Naive thymus-derived CD4-positive, alpha-beta T cell (primary cell): ENCODE data around the gene CHD2. TPM values are rescaled to one million over a fixed set of nuclear protein-coding genes. Genes with fewer than 3 reads are reported as not detected.

Source experiments
- ATAC-seq: fragments of 150-1000 bp; cut with Tn5 transposase; 2 replicates; pipeline ENCODE4 v1.10.0; 2021; ENCODE audit warnings: mild to moderate bottlenecking, moderate library complexity
- CTCF ChIA-PET: fragments of 350-600 bp; sonication (Branson Sonifier 250); formaldehyde crosslinking; loops from one replicate; lab custom pipeline; 2021; ENCODE audit warnings: antibody characterized with exemption; lab: Charles Lee
- POLR2A ChIA-PET: fragments of 350-600 bp; sonication (Branson Sonifier 250); formaldehyde crosslinking; loops from one replicate; lab custom pipeline; 2021; ENCODE audit warnings: antibody characterized with exemption, inconsistent platforms; lab: Charles Lee
- DNase-seq, 9 donors: peaks; one replicate each; pipeline versions ENCODE4 v3.0.0 to v3.0.0-alpha.2; 2020 to 2022; ENCODE audit warnings: mixed read lengths in 1 of 9
- H3K27ac ChIP-seq: one replicate; pipeline ENCODE4 v1.7.0; 2013; ENCODE audit warnings: mild to moderate bottlenecking, low read depth, low read length, moderate library complexity
- H3K27me3 ChIP-seq, 2 donors: one replicate each; pipeline ENCODE4 v1.7.0; 2013; ENCODE audit warnings: low read length in 2 of 2, mild to moderate bottlenecking in 2 of 2, moderate library complexity in 2 of 2; ENCODE audit not compliant: control insufficient read depth in 2 of 2, insufficient read depth in 2 of 2
- H3K36me3 ChIP-seq, 3 experiments: 1 replicate in 2 of 3; 2 replicates in 1 of 3; pipeline ENCODE4 v1.7.0; 2013; ENCODE audit warnings: low read length in 3 of 3, mild to moderate bottlenecking in 3 of 3, moderate library complexity in 1 of 3; ENCODE audit not compliant: insufficient read depth in 3 of 3, control insufficient read depth in 2 of 3
- H3K4me1 ChIP-seq, 2 donors: one replicate each; pipeline ENCODE4 v1.7.0; 2013; ENCODE audit warnings: low read length in 2 of 2, mild to moderate bottlenecking in 2 of 2, moderate library complexity in 1 of 2; ENCODE audit not compliant: control insufficient read depth in 2 of 2, insufficient read depth in 2 of 2
- H3K4me3 ChIP-seq: 2 replicates; pipeline ENCODE4 v1.7.0; 2013; ENCODE audit warnings: mild to moderate bottlenecking, low read length
- H3K9me3 ChIP-seq, 3 experiments: 1 replicate in 2 of 3; 2 replicates in 1 of 3; pipeline ENCODE4 v1.7.0; 2013; ENCODE audit warnings: low read length in 3 of 3; ENCODE audit not compliant: control insufficient read depth in 2 of 3
- H3K27ac Mint-ChIP-seq, 9 donors: one replicate each; pipeline ENCODE4 v1.8.0; 2020 to 2022; ENCODE audit warnings: mixed read lengths in 9 of 9, mild to moderate bottlenecking in 8 of 9, moderate library complexity in 5 of 9, inconsistent platforms in 2 of 9
- H3K27me3 Mint-ChIP-seq, 5 donors: one replicate each; pipeline ENCODE4 v1.8.0; 2021 to 2022; ENCODE audit warnings: mixed read lengths in 5 of 5, mild to moderate bottlenecking in 1 of 5
- H3K36me3 Mint-ChIP-seq, 5 donors: one replicate each; pipeline ENCODE4 v1.8.0; 2020 to 2022; ENCODE audit warnings: mixed read lengths in 5 of 5, mild to moderate bottlenecking in 3 of 5, inconsistent platforms in 1 of 5
- H3K4me1 Mint-ChIP-seq, 7 donors: one replicate each; pipeline ENCODE4 v1.8.0; 2020 to 2022; ENCODE audit warnings: mixed read lengths in 7 of 7, mild to moderate bottlenecking in 3 of 7, inconsistent platforms in 1 of 7
- H3K4me3 Mint-ChIP-seq, 10 donors: one replicate each; pipeline ENCODE4 v1.8.0; 2020 to 2022; ENCODE audit warnings: mild to moderate bottlenecking in 10 of 10, mixed read lengths in 10 of 10, moderate library complexity in 6 of 10, inconsistent platforms in 2 of 10
- H3K9me3 Mint-ChIP-seq, 11 donors: one replicate each; pipeline ENCODE4 v1.8.0; 2020 to 2022; ENCODE audit warnings: mixed read lengths in 11 of 11, mild to moderate bottlenecking in 4 of 11, inconsistent platforms in 1 of 11, moderate library complexity in 1 of 11
- intact Hi-C, 2 donors: fragments of 100-400 bp; cut with micrococcal nuclease; formaldehyde crosslinking; loops; one replicate each; pipeline ENCODE4 v1.15.1; 2023
- polyA plus RNA-seq, 2 donors: library from polyadenylated mRNA; unstranded; fragments of 300-500 nt; fragmentation: Illumina TruSeq; gene quantifications; one replicate each; pipeline ENCODE4 v1.2.3, GENCODE V29; 2021
- total RNA-seq, 6 experiments: library from RNA in 5 of 6; stranded (reverse) in 5 of 6; gene quantifications; 1 replicate in 5 of 6; 2 replicates in 1 of 6; pipeline ENCODE4 v1.2.3 and lab custom pipeline; 2021 to 2026

The CHD2 gene
- total RNA-seq (100 to 1,000 TPM; 144 to 492 (median 393) TPM), polyA plus RNA-seq (100 to 1,000 TPM in 1 of 2 donors, 10 to 100 TPM in 1; 70.0 to 103 TPM), total RNA-seq (lab: John Stamatoyannopoulos, UW) (1,289 reads per million, percentile 99 among the genes with 10 or more reads in this experiment)

DNA sequence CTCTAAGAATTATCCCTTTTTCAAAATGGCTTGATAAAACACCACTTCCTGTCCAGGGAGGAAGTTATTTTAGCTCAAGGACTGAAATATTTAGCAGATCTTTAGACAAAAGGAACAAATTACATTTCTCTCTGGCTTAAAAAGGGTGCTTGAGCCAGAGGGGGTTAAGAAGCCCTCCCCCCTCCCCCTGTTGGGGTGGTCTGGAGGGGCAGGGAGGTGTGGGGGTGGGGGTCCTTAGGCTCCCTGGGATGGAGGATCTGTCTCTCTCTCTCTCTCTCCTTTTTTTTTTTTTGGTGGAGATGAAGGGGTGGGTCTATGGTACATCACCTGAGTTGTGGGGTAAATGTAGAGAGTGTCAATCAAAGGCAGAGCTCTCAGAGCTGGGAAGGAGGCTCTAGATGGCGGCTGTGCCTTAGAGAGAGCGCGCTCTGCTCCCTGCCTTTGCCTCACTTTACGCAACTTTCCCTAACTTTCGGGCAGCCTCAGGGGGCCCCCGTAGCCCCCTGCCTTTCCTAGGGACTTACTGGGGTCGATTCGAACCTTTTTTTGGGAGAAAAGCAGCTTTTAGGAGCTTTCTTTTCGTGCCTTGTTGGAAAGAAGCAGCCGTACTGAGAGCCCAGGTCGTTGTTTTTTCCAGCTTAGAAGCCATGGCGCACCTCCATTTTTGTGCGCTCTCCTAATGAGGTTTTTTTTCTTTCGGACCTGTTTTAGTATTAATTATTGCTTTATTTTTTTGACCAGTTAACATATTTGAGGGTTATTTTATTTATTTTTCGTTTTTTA, at the start of gene CHD2:
Gene CHD2 (plus strand): TSS at position 377 of the 783 bp plus-strand sequence. CDS start 914 bp downstream, outside the sequence.
- peak within 1 kb of the TSS; percentile 81 to 100 (median 94) for H3K4me3 Mint-ChIP-seq
- no peaks in the 10 kb centered on the region for H3K27me3 ChIP-seq
- ChIA-PET POLR2A (interaction anchor here (1.0 to 15.9 kb wide), 19 partner anchors 9 to 99 kb away, joined by 3 to 762 read pairs (median 7); no protein-coding TSS in a partner anchor), CTCF (interaction anchor here (0.7 to 5.3 kb wide), 16 partner anchors 9 to 105 kb away, joined by 3 to 38 read pairs (median 4); no protein-coding TSS in a partner anchor)
- DNase-seq, result peak; percentile 66 to 89 (median 83)
- intact Hi-C loops, result loop anchor here (1.0 to 10.0 kb wide), 6 partner anchors 15 to 1045 kb away; partner anchors contain the start of gene SLCO3A1 (in 2 of the 2)
- peaks cover 5 to 22% (median 8%) of the 10 kb centered on the region in 3 experiments for H3K36me3 ChIP-seq
- H3K4me3 ChIP-seq, result peak within 1 kb of the TSS; percentile 79
- H3K4me1 Mint-ChIP-seq, result peaks cover 26 to 71% (median 59%) of the 10 kb centered on the region in 7 donors
- H3K9me3 ChIP-seq, result no peaks in the 10 kb centered on the region
- H3K27ac Mint-ChIP-seq, result peak within 1 kb of the TSS; percentile 96 to 100 (median 99)
- peaks cover 35 to 46% of the 10 kb centered on the region in 2 donors for H3K4me1 ChIP-seq
- H3K27ac ChIP-seq, result peak within 1 kb of the TSS; percentile 97
- no peaks in the 10 kb centered on the region for H3K27me3 Mint-ChIP-seq
- peaks cover 7 to 59% (median 56%) of the 10 kb centered on the region in 5 donors for H3K36me3 Mint-ChIP-seq
- H3K9me3 Mint-ChIP-seq, result peaks cover 0 to 13% (median 3%) of the 10 kb centered on the region in 11 donors
- peak; percentile 71 for ATAC-seq

DNA sequence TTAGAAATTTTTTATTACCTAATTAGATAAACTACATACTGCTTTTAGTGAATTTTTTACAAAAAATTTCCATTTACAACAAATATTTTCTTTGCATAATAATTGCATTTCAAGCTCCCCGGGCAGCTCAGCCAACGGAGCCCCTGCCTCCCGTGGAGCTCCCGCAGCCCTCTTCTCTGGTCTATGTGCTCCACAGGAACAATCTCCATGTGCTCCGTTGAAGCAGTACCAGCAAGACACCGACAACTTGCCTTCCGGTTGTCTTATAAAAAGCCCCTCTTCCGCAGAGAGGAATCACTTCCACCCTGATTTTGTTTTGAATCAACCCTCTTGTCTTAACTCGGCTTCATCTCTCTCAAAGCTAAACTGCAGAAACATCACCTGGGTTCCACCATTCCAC, 46.9 kb upstream of the CHD2 start:
- H3K4me1 Mint-ChIP-seq, result peaks cover 18 to 54% (median 41%) of the 10 kb centered on the region in 7 donors
- H3K27me3 Mint-ChIP-seq, result no peaks in the 10 kb centered on the region
- H3K36me3 ChIP-seq, result no peaks in the 10 kb centered on the region
- H3K4me1 ChIP-seq, result peaks cover 6 to 39% of the 10 kb centered on the region in 2 donors
- H3K4me3 Mint-ChIP-seq, result peak overlapping the region in 6 of 10 donors; percentile 22 to 78 (median 50)
- ChIA-PET POLR2A (interaction anchor here (1.0 to 21.9 kb wide), 12 partner anchors 11 to 55 kb away, joined by 3 to 550 read pairs (median 4); partner anchors contain the start of gene CHD2), CTCF (no interaction called here)
- no peak for DNase-seq
- no peak overlapping the region for H3K4me3 ChIP-seq
- peaks cover 0 to 6% (median 0%) of the 10 kb centered on the region in 5 donors for H3K36me3 Mint-ChIP-seq
- H3K27me3 ChIP-seq, result no peaks in the 10 kb centered on the region
- ATAC-seq, result no peak
- intact Hi-C loops, result no loop called here
- no peaks in the 10 kb centered on the region for H3K9me3 Mint-ChIP-seq
- no peak overlapping the region for H3K27ac ChIP-seq
- H3K9me3 ChIP-seq, result no peaks in the 10 kb centered on the region
- peak overlapping the region in 5 of 9 donors; percentile 3 to 93 (median 59) for H3K27ac Mint-ChIP-seq

- no peak for ATAC-seq
- Histone ChIP-seq H3K4me1 (peaks cover 0 to 4% of the 10 kb centered on the region in 2 donors), H3K4me3 (no peak overlapping the region), H3K27me3 (no peaks in the 10 kb centered on the region), H3K27ac (no peak overlapping the region), H3K9me3 (peaks cover 0 to 7% (median 0%) of the 10 kb centered on the region in 3 experiments), H3K36me3 (no peaks in the 10 kb centered on the region)
- Mint-ChIP-seq H3K9me3 (peaks cover 0 to 16% (median 6%) of the 10 kb centered on the region in 11 donors), H3K4me3 (no peak overlapping the region), H3K27ac (no peak overlapping the region), H3K4me1 (peaks cover 0 to 14% (median 3%) of the 10 kb centered on the region in 7 donors), H3K36me3 (peaks cover 0 to 17% (median 6%) of the 10 kb centered on the region in 5 donors), H3K27me3 (no peaks in the 10 kb centered on the region)
- ChIA-PET CTCF (interaction anchor here (0.8 kb wide), 1 partner anchor 11 kb away, joined by 4 read pairs; no protein-coding TSS in a partner anchor), POLR2A (interaction anchor here (0.6 to 4.1 kb wide), 6 partner anchors 9 to 52 kb away, joined by 3 to 38 read pairs (median 4); no protein-coding TSS in a partner anchor)
- intact Hi-C loops, result no loop called here
- no peak for DNase-seq
These were observed 38.4 kb upstream of the CHD2 start for GRCh38 chr15:92861742-92862141.

- no peak for DNase-seq
- peaks cover 0 to 17% (median 6%) of the 10 kb centered on the region in 5 donors for H3K36me3 Mint-ChIP-seq
- H3K36me3 ChIP-seq, result no peaks in the 10 kb centered on the region
- ChIA-PET POLR2A (interaction anchor here (10.2 kb wide), 1 partner anchor 18 kb away, joined by 93 read pairs; no protein-coding TSS in a partner anchor), CTCF (no interaction called here)
- H3K27me3 Mint-ChIP-seq, result no peaks in the 10 kb centered on the region
- H3K4me1 Mint-ChIP-seq, result peaks cover 0 to 14% (median 2%) of the 10 kb centered on the region in 7 donors
- H3K9me3 Mint-ChIP-seq, result peaks cover 0 to 16% (median 6%) of the 10 kb centered on the region in 11 donors
- intact Hi-C loops, result no loop called here
- ATAC-seq, result no peak
- peaks cover 0 to 7% (median 0%) of the 10 kb centered on the region in 3 experiments for H3K9me3 ChIP-seq
- no peak overlapping the region for H3K4me3 Mint-ChIP-seq
- no peak overlapping the region for H3K27ac ChIP-seq
- H3K4me1 ChIP-seq, result no peaks in the 10 kb centered on the region
- H3K4me3 ChIP-seq, result no peak overlapping the region
- peak overlapping the region in 2 of 9 donors; percentile 14 to 28 for H3K27ac Mint-ChIP-seq
- H3K27me3 ChIP-seq, result no peaks in the 10 kb centered on the region
These were observed 35.9 kb upstream of the CHD2 start for GRCh38 chr15:92864127-92864814.

GRCh38 chr15:92869263-92869940, 30.7 kb upstream of the CHD2 start:
- peaks cover 0 to 3% (median 0%) of the 10 kb centered on the region in 5 donors for H3K36me3 Mint-ChIP-seq
- H3K27ac Mint-ChIP-seq, result peak overlapping the region in 2 of 9 donors; percentile 22

More at GRCh38 chr15:92869263-92869940, 30.7 kb upstream of the CHD2 start:
- peaks cover 0 to 7% (median 0%) of the 10 kb centered on the region in 11 donors for H3K9me3 Mint-ChIP-seq
- Histone ChIP-seq H3K27ac (no peak overlapping the region), H3K9me3 (no peaks in the 10 kb centered on the region), H3K36me3 (no peaks in the 10 kb centered on the region), H3K27me3 (no peaks in the 10 kb centered on the region), H3K4me1 (no peaks in the 10 kb centered on the region), H3K4me3 (no peak overlapping the region)
- intact Hi-C loops, result no loop called here
- H3K4me1 Mint-ChIP-seq, result peaks cover 6 to 13% (median 7%) of the 10 kb centered on the region in 7 donors
- POLR2A ChIA-PET, result interaction anchor here (0.9 to 10.2 kb wide), 6 partner anchors 9 to 38 kb away, joined by 3 to 93 read pairs (median 5); no protein-coding TSS in a partner anchor
- DNase-seq, result no peak
- H3K27me3 Mint-ChIP-seq, result peaks cover 0 to 8% (median 0%) of the 10 kb centered on the region in 5 donors
- CTCF ChIA-PET, result no interaction called here
- ATAC-seq, result no peak
- no peak overlapping the region for H3K4me3 Mint-ChIP-seq
